Gastrocnemius medialis (tissue), 4 donors: Measurements from ENCODE around the gene IRF6. TPM values are rescaled to one million over a fixed set of nuclear protein-coding genes. Genes with fewer than 3 reads are reported as not detected.

ENCODE experiments used
- ATAC-seq, 2 donors: fragments of 150-250 bp; one replicate each; pipeline ENCODE4 v1.9.1; 2016
- DNase-seq, 2 donors: peaks; one replicate each; pipeline ENCODE4 v3.0.0-alpha.2; 2019
- H3K27ac ChIP-seq, 4 donors: fragments of 200-600 bp; sonication (generic); 1 replicate in 1 of 4; 2 replicates in 3 of 4; pipeline ENCODE4 v1.5.1; 2016 to 2018; ENCODE audit warnings: mild to moderate bottlenecking in 2 of 4, moderate library complexity in 1 of 4
- H3K27me3 ChIP-seq, 3 donors: fragments of 200-600 bp; sonication (generic) in 2 of 3; 1 replicate in 1 of 3; 2 replicates in 2 of 3; pipeline versions ENCODE4 v1.5.1 to v1.6.0; 2016 to 2019; ENCODE audit warnings: mild to moderate bottlenecking in 1 of 3, moderate library complexity in 1 of 3
- H3K36me3 ChIP-seq, 2 donors: fragments of 200-600 bp; sonication (generic) in 1 of 2; one replicate each; pipeline ENCODE4 v1.5.1; 2017 to 2018
- H3K4me1 ChIP-seq, 2 donors: fragments of 200-600 bp; sonication (generic) in 1 of 2; one replicate each; pipeline ENCODE4 v1.5.1; 2016 to 2017; ENCODE audit warnings: mild to moderate bottlenecking in 2 of 2
- H3K4me3 ChIP-seq, 4 donors: fragments of 200-600 bp; sonication (generic) in 3 of 4; 1 replicate in 1 of 4; 2 replicates in 3 of 4; pipeline ENCODE4 v1.5.1; 2016 to 2019; ENCODE audit warnings: mild to moderate bottlenecking in 2 of 4
- H3K9me3 ChIP-seq, 3 donors: fragments of 200-600 bp; sonication (generic) in 2 of 3; 1 replicate in 1 of 3; 2 replicates in 2 of 3; pipeline ENCODE4 v1.5.1; 2016 to 2019
- POLR2A ChIP-seq, 2 donors: fragments of 450-650 bp; IDR thresholded peaks; one replicate each; pipeline ENCODE4 v1.6.1; 2017; ENCODE audit warnings: antibody characterized with exemption in 2 of 2, mild to moderate bottlenecking in 2 of 2, moderate library complexity in 2 of 2
- in situ Hi-C, 4 donors: fragments of 200-750 bp; cut with MboI; loops; one replicate each; pipeline versions ENCODE4 v1.15.0 to v1.8.0; 2017; ENCODE audit warnings: low sequenced_read_pairs in 4 of 4
- intact Hi-C: fragments of 100-400 bp; cut with DNase I; formaldehyde crosslinking; loops from one replicate; pipeline ENCODE4 v1.15.1; 2023; ENCODE audit warnings: low total_unique reads
- total RNA-seq, 4 donors: library from RNA; depleted of rRNA; stranded (reverse); fragments of >200 nt; gene quantifications; one replicate each; pipeline versions ENCODE4 v1.1.0 to v1.2.3, GENCODE V29; 2016
- TF ChIP-seq, protein P1 (sequence below), 5 experiments: fragments of 450-650 bp in 3 of 5; fragments of 200-600 bp in 2 of 5; sonication (generic) in 2 of 5; IDR thresholded peaks in 4 of 5; conservative IDR thresholded peaks in 1 of 5; 1 replicate in 4 of 5; 2 replicates in 1 of 5; pipeline ENCODE4 v1.5.1; 2016 to 2019; ENCODE audit warnings: antibody characterized with exemption in 5 of 5, mild to moderate bottlenecking in 3 of 5, moderate library complexity in 3 of 5

Gene IRF6
- total RNA-seq, 4 donors from 2014 or later: 0.31 to 1.7 (median 0.49) TPM

GRCh38 chr1:209737118-209737505 lies 68.8 kb downstream of the IRF6 start:
- H3K4me3 ChIP-seq: no peak overlapping the region
- H3K36me3 ChIP-seq: no peaks in the 10 kb centered on the region
- intact Hi-C loops (no loop called here), in situ Hi-C loops (no loop called here)
- no peak for TF ChIP-seq POLR2A (IDR thresholded peaks at IDR 0.05)
- TF ChIP-seq, protein P1, sequence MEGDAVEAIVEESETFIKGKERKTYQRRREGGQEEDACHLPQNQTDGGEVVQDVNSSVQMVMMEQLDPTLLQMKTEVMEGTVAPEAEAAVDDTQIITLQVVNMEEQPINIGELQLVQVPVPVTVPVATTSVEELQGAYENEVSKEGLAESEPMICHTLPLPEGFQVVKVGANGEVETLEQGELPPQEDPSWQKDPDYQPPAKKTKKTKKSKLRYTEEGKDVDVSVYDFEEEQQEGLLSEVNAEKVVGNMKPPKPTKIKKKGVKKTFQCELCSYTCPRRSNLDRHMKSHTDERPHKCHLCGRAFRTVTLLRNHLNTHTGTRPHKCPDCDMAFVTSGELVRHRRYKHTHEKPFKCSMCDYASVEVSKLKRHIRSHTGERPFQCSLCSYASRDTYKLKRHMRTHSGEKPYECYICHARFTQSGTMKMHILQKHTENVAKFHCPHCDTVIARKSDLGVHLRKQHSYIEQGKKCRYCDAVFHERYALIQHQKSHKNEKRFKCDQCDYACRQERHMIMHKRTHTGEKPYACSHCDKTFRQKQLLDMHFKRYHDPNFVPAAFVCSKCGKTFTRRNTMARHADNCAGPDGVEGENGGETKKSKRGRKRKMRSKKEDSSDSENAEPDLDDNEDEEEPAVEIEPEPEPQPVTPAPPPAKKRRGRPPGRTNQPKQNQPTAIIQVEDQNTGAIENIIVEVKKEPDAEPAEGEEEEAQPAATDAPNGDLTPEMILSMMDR (IDR thresholded peaks at IDR 0.05 in 4 of 5, conservative IDR thresholded peaks at IDR 0.05 in 1 of 5): no peak
- ATAC-seq: no peak
- no peak for DNase-seq
- H3K4me1 ChIP-seq: no peaks in the 10 kb centered on the region
- H3K27ac ChIP-seq: no peak overlapping the region
- no peaks in the 10 kb centered on the region for H3K9me3 ChIP-seq
- no peaks in the 10 kb centered on the region for H3K27me3 ChIP-seq

- H3K36me3 ChIP-seq: no peaks in the 10 kb centered on the region
- no peaks in the 10 kb centered on the region for H3K27me3 ChIP-seq
- H3K4me1 ChIP-seq: no peaks in the 10 kb centered on the region
- TF ChIP-seq, protein P1 (IDR thresholded peaks at IDR 0.05 in 4 of 5, conservative IDR thresholded peaks at IDR 0.05 in 1 of 5): no peak
- TF ChIP-seq POLR2A (IDR thresholded peaks at IDR 0.05): no peak
- H3K4me3 ChIP-seq: no peak overlapping the region
- H3K9me3 ChIP-seq: no peaks in the 10 kb centered on the region
- intact Hi-C loops (no loop called here), in situ Hi-C loops (no loop called here)
- ATAC-seq (no peak), DNase-seq (no peak)
- H3K27ac ChIP-seq: no peak overlapping the region
Observed at GRCh38 chr1:209736490-209737117, 69.3 kb downstream of the IRF6 start.

Other genes with a start within 250 kb of the IRF6 start
- gene CAMK1G, start 222.4 kb downstream of the IRF6 start, total RNA-seq: under 1 TPM in 1 of 4 donors, not detected in 3; 0.16 TPM
- 1 to 10 TPM in 1 of 4 donors, under 1 TPM in 3; 0.61 to 1.9 (median 0.72) TPM for gene LAMB3, start 153.7 kb downstream of the IRF6 start, total RNA-seq
- 1,000 to 10,000 TPM in 1 of 4 donors, 100 to 1,000 TPM in 1, 10 to 100 TPM in 2; 29.1 to 1,155 (median 83.4) TPM for gene G0S2, start 130.7 kb downstream of the IRF6 start, total RNA-seq
- gene HSD11B1, start 101.3 kb downstream of the IRF6 start, total RNA-seq: 10 to 100 TPM in 1 of 4 donors, 1 to 10 TPM in 3; 3.0 to 16.0 (median 6.8) TPM
- gene TRAF3IP3, start 50.1 kb downstream of the IRF6 start, total RNA-seq: 1 to 10 TPM in 1 of 4 donors, under 1 TPM in 2, not detected in 1; 0.16 to 1.5 (median 0.35) TPM
- under 1 TPM; 0.38 to 0.82 (median 0.54) TPM for gene C1orf74, start 21.6 kb downstream of the IRF6 start, total RNA-seq
- 1 to 10 TPM; 3.9 to 4.6 (median 4.2) TPM for gene UTP25, start 21.8 kb upstream of the IRF6 start, total RNA-seq
- 1 to 10 TPM in 1 of 4 donors, under 1 TPM in 2, not detected in 1; 0.05 to 1.1 (median 0.11) TPM for gene SYT14, start 132.1 kb upstream of the IRF6 start, total RNA-seq